ENCODE data around the gene SCN1A. TPM values are rescaled to one million over a fixed set of nuclear protein-coding genes. Genes with fewer than 3 reads are reported as not detected.

SCN1A gene
- total and polyA plus RNA-seq, 4 donors: 2.1 to 32.6 (median 14.5) TPM

DNA sequence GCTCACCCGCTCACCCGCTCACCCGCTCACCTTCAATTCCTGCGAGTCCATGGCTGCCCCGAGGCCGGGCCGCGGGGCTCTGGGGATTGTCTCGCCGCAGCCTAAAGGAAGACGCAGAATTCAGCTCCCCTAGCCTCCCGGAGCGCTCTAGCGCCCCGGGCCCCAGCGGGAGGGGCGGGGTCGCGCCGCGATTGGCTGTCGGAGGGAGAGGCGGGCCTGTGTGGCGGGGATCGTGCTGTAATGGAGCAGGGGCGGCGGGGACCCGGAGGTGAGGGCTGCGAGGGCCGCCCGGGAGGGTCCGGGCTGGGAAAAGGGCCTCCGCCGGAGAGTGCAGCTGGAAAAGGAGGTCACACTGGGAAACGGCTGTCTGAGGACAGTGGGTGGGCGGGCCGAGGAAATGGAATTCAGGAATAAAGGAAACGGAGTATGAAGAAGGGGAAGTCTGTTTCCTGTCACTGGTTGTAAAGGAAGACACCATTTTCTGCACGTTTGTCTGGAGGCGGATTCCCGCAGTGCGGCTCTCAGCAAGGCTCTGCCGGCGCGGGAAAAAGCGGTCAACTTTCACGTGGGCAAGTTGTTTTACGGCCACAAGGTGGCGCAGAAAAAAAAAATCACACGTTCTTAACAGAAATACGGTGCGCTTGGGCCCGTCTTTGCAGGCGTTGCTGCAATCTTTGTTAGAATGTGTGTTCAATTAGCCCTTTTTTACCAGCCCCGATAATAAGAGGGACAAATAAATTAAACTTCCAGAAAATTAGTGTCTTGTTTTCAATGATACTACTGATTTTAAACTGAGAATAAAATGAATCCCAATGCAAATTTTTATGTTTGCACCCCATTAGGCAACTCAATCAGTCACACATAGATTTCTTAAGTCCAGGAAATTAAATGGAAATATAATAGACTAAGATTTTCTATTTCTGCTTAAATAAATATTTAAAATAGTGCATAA is 173.9 kb downstream of the SCN1A start, which contains the start of gene TTC21B:
TTC21B (minus strand) TSS at position 122 of the 952 bp plus-strand sequence; CDS start at position 51, 71 bp downstream.
- DNase-seq (peak; percentile 97 to 98 (median 98)), ATAC-seq (ENCODE audit: insufficient read depth, low FRiP score) (peak; percentile 100)
- H3K9ac ChIP-seq (ENCODE audit: insufficient read depth in 1 of 2, low read length in 2 of 2): peak within 1 kb of the TSS; percentile 83 to 93
- TF ChIP-seq, protein P1, sequence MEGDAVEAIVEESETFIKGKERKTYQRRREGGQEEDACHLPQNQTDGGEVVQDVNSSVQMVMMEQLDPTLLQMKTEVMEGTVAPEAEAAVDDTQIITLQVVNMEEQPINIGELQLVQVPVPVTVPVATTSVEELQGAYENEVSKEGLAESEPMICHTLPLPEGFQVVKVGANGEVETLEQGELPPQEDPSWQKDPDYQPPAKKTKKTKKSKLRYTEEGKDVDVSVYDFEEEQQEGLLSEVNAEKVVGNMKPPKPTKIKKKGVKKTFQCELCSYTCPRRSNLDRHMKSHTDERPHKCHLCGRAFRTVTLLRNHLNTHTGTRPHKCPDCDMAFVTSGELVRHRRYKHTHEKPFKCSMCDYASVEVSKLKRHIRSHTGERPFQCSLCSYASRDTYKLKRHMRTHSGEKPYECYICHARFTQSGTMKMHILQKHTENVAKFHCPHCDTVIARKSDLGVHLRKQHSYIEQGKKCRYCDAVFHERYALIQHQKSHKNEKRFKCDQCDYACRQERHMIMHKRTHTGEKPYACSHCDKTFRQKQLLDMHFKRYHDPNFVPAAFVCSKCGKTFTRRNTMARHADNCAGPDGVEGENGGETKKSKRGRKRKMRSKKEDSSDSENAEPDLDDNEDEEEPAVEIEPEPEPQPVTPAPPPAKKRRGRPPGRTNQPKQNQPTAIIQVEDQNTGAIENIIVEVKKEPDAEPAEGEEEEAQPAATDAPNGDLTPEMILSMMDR (IDR thresholded peaks at IDR 0.05; ENCODE audit: control extremely low read depth, extremely low read depth): peak; percentile 70
- no peaks in the 10 kb centered on the region for H3K27me3 ChIP-seq (ENCODE audit: control insufficient read depth in 3 of 3, insufficient read depth in 3 of 3, low read length in 2 of 3)
- H3K4me3 ChIP-seq: peak within 1 kb of the TSS; percentile 90
- H3K4me1 ChIP-seq (ENCODE audit: control insufficient read depth in 5 of 5, insufficient read depth in 5 of 5, low read length in 5 of 5): peaks cover 0 to 17% (median 11%) of the 10 kb centered on the region in 5 donors
- no peaks in the 10 kb centered on the region for H3K9me3 ChIP-seq (ENCODE audit: control insufficient read depth in 4 of 4, insufficient read depth in 3 of 4, low read length in 3 of 4)
- peak within 1 kb of the TSS; percentile 89 to 90 for H3K27ac ChIP-seq (ENCODE audit: low read depth in 1 of 2, low read length in 1 of 2)
- 0% methylated on average over 55 of the region's 55 CpGs for WGBS, 2 donors
- H3K36me3 ChIP-seq (ENCODE audit: control insufficient read depth in 4 of 4, insufficient read depth in 4 of 4, low read length in 4 of 4): no peaks in the 10 kb centered on the region

DNA sequence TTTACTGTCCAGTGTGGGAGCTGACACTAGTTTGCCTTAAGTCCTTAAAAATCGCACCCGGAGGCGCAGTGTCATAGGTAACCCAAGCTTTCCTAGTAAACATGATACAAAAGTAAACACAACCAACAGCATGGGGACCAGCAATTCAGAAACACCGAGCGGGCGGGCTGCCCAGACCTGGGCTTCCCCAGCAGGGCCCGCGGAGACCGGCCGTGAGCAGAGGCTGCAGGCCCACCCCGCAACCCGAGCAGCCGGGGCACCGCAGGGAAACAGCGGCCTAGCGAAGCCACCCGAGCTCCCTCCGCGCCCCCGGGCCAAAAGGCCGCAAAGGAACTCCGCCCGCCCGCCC is 174.5 kb downstream of the SCN1A start:
- Histone ChIP-seq H3K9ac (ENCODE audit: insufficient read depth in 1 of 2, low read length in 2 of 2) (peak overlapping the region; percentile 83 to 93), H3K27me3 (ENCODE audit: control insufficient read depth in 3 of 3, insufficient read depth in 3 of 3, low read length in 2 of 3) (no peaks in the 10 kb centered on the region), H3K9me3 (ENCODE audit: control insufficient read depth in 4 of 4, insufficient read depth in 3 of 4, low read length in 3 of 4) (no peaks in the 10 kb centered on the region), H3K4me1 (ENCODE audit: control insufficient read depth in 5 of 5, insufficient read depth in 5 of 5, low read length in 5 of 5) (peaks cover 0 to 17% (median 11%) of the 10 kb centered on the region in 5 donors), H3K36me3 (ENCODE audit: control insufficient read depth in 4 of 4, insufficient read depth in 4 of 4, low read length in 4 of 4) (peaks cover 0 to 3% (median 0%) of the 10 kb centered on the region in 4 donors), H3K4me3 (peak overlapping the region; percentile 90), H3K27ac (ENCODE audit: low read depth in 1 of 2, low read length in 1 of 2) (peak overlapping the region; percentile 89 to 90)
- peak in 1 of 3 donors; percentile 80 for DNase-seq
- ATAC-seq (ENCODE audit: insufficient read depth, low FRiP score): peak; percentile 55
- TF ChIP-seq, protein P1 (IDR thresholded peaks at IDR 0.05; ENCODE audit: control extremely low read depth, extremely low read depth): no peak
- 0% methylated on average over 24 of the region's 24 CpGs for WGBS, 2 donors

DNA sequence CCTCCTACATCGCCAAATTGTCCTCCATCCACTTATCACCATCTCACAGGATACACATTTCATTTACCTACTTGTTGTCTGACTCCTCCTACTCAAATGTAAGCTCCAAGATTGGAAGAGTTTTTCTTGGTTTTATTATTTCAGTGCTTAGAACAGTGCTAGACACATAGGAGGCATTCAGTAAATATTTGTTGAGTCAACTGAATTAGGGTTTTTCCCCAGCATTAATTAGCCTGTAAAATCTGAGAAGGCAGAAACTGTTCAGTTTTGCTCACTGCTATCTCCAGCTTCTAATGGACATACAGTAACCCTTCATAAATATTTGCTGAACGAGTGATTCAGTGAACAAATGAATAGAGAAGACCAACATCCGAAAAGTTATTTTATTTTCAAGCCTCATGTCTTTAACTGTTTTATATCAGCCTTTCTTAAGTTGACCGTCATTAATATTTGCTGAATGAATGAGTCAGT is 175.0 kb downstream of the SCN1A start:
- Histone ChIP-seq H3K27me3 (ENCODE audit: control insufficient read depth in 3 of 3, insufficient read depth in 3 of 3, low read length in 2 of 3) (no peaks in the 10 kb centered on the region), H3K9ac (ENCODE audit: insufficient read depth in 1 of 2, low read length in 2 of 2) (peak overlapping the region; percentile 83 to 93), H3K4me1 (ENCODE audit: control insufficient read depth in 5 of 5, insufficient read depth in 5 of 5, low read length in 5 of 5) (peaks cover 0 to 17% (median 11%) of the 10 kb centered on the region in 5 donors), H3K4me3 (no peak overlapping the region), H3K9me3 (ENCODE audit: control insufficient read depth in 4 of 4, insufficient read depth in 3 of 4, low read length in 3 of 4) (no peaks in the 10 kb centered on the region), H3K36me3 (ENCODE audit: control insufficient read depth in 4 of 4, insufficient read depth in 4 of 4, low read length in 4 of 4) (peaks cover 0 to 4% (median 2%) of the 10 kb centered on the region in 4 donors), H3K27ac (ENCODE audit: low read depth in 1 of 2, low read length in 1 of 2) (peak overlapping the region in 1 of 2 donors; percentile 90)
- TF ChIP-seq, protein P1 (IDR thresholded peaks at IDR 0.05; ENCODE audit: control extremely low read depth, extremely low read depth): no peak
- 13% methylated on average over 4 of the region's 4 CpGs for WGBS, 2 donors
- DNase-seq (peak in 2 of 3 donors; percentile 28 to 59), ATAC-seq (ENCODE audit: insufficient read depth, low FRiP score) (no peak)
